ENCODE data around the gene KLHL10. TPM values are rescaled to one million over a fixed set of nuclear protein-coding genes. Genes with fewer than 3 reads are reported as not detected.
A peak's percentile ranks its signal among the peaks of the same experiment; 100 is the strongest.

The KLHL10 gene
- total and polyA plus RNA-seq, 9 donors, result 0.13 to 0.60 (median 0.23) TPM

DNA sequence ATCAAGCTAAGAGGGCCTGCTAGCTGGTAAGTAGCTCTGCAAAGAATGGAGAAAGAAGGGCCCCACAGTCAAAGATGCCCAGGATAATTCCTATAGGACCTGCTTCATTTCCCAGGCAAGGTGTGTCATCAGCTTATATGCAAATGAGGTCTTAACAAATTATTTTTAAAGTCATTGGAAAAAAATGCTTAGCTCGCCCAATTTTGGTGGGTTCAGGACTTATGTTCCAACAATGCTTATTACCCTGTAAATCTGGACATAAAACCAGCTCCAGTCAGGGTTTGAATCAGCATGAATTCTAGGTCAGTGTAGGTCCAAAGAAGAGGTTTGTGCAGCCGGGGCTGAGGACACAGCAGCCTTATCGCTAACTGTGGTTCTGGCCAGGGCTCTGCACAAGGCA, 55.8 kb downstream of the KLHL10 start:
- intact Hi-C loops (cut with DNase I), result no loop called here
- no peak overlapping the region for H3K27ac ChIP-seq
- no peaks in the 10 kb centered on the region for H3K9me3 ChIP-seq
- TF ChIP-seq EP300 (IDR thresholded peaks at IDR 0.05) (no peak), POLR2A (IDR thresholded peaks at IDR 0.05) (no peak)
- no peaks in the 10 kb centered on the region for H3K36me3 ChIP-seq
- DNase-seq, result no peak
- H3K4me3 ChIP-seq, result no peak overlapping the region
- 88 to 98% (median 90%) methylated on average over 3 of the region's 3 CpGs for WGBS, 3 donors
- H3K27me3 ChIP-seq, result no peaks in the 10 kb centered on the region
- H3K4me1 ChIP-seq (ENCODE audit: insufficient read depth), result peaks cover 3% of the 10 kb centered on the region

DNA sequence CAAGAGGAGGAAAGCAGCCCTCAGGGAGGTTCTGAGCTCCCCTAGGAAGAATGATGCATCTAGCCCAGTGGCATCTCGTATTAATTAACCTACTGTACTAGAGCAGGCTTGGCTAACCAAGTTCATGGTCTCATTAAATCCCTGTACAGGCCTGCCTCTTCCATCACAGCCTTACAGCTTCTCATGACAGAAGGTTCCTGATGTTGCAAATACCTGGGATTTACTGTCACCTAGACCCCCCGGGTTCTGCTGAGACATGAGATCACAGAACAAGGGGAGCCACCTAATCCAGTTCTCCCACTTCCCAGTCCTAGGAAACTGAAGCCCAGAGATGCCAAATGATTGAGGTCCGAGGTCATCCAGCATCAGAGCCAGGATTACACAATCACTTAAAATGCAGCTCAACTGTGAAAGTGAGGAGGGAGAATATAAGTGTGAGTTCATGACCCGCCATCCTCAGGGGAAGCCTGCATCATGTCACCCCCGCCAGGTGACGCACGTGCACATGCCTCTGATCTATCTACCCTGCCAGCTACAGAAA, 57.2 kb downstream of the KLHL10 start:
- no peak overlapping the region for H3K27ac ChIP-seq
- no peaks in the 10 kb centered on the region for H3K36me3 ChIP-seq
- WGBS, 3 donors, result 41 to 54% (median 50%) methylated on average over 7 of the region's 7 CpGs
- TF ChIP-seq, protein P1, sequence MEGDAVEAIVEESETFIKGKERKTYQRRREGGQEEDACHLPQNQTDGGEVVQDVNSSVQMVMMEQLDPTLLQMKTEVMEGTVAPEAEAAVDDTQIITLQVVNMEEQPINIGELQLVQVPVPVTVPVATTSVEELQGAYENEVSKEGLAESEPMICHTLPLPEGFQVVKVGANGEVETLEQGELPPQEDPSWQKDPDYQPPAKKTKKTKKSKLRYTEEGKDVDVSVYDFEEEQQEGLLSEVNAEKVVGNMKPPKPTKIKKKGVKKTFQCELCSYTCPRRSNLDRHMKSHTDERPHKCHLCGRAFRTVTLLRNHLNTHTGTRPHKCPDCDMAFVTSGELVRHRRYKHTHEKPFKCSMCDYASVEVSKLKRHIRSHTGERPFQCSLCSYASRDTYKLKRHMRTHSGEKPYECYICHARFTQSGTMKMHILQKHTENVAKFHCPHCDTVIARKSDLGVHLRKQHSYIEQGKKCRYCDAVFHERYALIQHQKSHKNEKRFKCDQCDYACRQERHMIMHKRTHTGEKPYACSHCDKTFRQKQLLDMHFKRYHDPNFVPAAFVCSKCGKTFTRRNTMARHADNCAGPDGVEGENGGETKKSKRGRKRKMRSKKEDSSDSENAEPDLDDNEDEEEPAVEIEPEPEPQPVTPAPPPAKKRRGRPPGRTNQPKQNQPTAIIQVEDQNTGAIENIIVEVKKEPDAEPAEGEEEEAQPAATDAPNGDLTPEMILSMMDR (IDR thresholded peaks at IDR 0.05), result no peak
- TF ChIP-seq EP300 (IDR thresholded peaks at IDR 0.05) (no peak), POLR2A (IDR thresholded peaks at IDR 0.05) (no peak)
- peaks cover 3% of the 10 kb centered on the region for H3K4me1 ChIP-seq (ENCODE audit: insufficient read depth)
- H3K4me3 ChIP-seq, result no peak overlapping the region
- no peaks in the 10 kb centered on the region for H3K9me3 ChIP-seq
- DNase-seq, result peak in 3 of 5 donors; percentile 21 to 44 (median 43)
- intact Hi-C loops (cut with DNase I), result no loop called here
- H3K27me3 ChIP-seq, result no peaks in the 10 kb centered on the region

DNA sequence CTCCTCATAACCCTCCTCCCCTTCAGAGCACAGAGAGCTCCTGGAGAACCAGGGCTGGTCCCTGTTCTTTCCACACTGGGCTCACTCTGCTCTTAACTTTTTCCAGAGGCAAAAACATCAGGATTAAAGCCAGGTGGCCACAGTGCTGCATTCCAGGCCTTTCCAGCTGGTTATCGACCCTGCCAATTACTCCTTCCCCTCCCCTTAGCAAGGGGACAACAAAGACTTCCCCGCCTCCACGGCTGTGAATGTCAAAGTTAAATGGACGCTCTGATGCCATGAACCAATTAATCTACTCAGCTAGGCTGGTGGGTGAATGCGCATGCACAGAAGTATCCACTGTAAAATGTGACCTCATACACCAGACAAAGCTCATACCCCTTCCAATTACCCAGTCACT, 58.0 kb downstream of the KLHL10 start:
- Histone ChIP-seq H3K4me3 (no peak overlapping the region), H3K9me3 (no peaks in the 10 kb centered on the region), H3K36me3 (no peaks in the 10 kb centered on the region), H3K4me1 (ENCODE audit: insufficient read depth) (peaks cover 3% of the 10 kb centered on the region), H3K27ac (no peak overlapping the region), H3K27me3 (no peaks in the 10 kb centered on the region)
- peak; percentile 41 to 62 (median 52) for DNase-seq
- TF ChIP-seq POLR2A (IDR thresholded peaks at IDR 0.05) (no peak), EP300 (IDR thresholded peaks at IDR 0.05) (no peak)
- TF ChIP-seq, protein P1 (IDR thresholded peaks at IDR 0.05), result no peak
- WGBS, 3 donors, result 10 to 27% (median 14%) methylated on average over 5 of the region's 5 CpGs
- intact Hi-C loops (cut with DNase I), result no loop called here

DNA sequence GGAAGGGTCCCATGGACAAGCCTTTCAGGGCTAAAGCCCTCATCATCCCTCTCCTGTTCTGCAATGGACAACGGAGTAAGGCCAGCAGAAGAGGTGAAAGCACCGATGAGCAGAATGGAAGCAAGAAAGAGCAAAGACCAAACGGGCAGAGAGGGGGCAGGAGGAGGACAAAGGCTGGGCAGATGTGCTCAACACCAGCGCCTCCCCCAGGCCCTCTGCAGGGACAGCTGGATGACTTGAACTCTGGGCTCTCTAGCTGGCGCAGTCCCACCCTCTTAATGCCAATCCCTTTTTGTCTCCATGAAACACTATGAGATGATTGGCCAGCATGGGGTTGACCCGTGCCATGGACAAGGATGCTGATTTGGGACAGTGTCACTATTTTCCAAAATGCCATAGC, 59.1 kb downstream of the KLHL10 start:
- intact Hi-C loops (cut with DNase I), result no loop called here
- WGBS, 3 donors, result 85 to 91% (median 85%) methylated on average over 6 of the region's 6 CpGs
- Histone ChIP-seq H3K9me3 (no peaks in the 10 kb centered on the region), H3K27me3 (no peaks in the 10 kb centered on the region), H3K4me3 (no peak overlapping the region), H3K36me3 (no peaks in the 10 kb centered on the region), H3K4me1 (ENCODE audit: insufficient read depth) (peaks cover 3% of the 10 kb centered on the region), H3K27ac (no peak overlapping the region)
- DNase-seq, result no peak
- no peak for TF ChIP-seq POLR2A (IDR thresholded peaks at IDR 0.05)
- no peak for TF ChIP-seq EP300 (IDR thresholded peaks at IDR 0.05)
- TF ChIP-seq, protein P1 (IDR thresholded peaks at IDR 0.05), result no peak

Small RNAs within 50 kb of the gene (small RNA-seq; reads per million reads assigned to genes)
- not detected for gene AC125257.2

Other genes starting within 250 kb of the KLHL10 start
- gene KRT16, start 225.1 kb upstream of the KLHL10 start, total RNA-seq, result 1 to 10 TPM in 1 of 7 donors, not detected in 6; 1.0 TPM
- gene KRT16, start 225.1 kb upstream of the KLHL10 start, polyA plus RNA-seq, result not detected
- 10 to 100 TPM in 2 of 7 donors, 1 to 10 TPM in 1, under 1 TPM in 2, not detected in 2; 0.42 to 17.8 (median 2.7) TPM for gene KRT17, start 213.2 kb upstream of the KLHL10 start, total RNA-seq
- under 1 TPM in 1 of 2 donors, not detected in 1; 0.29 TPM for gene KRT17, start 213.2 kb upstream of the KLHL10 start, polyA plus RNA-seq
- 1,000 to 10,000 TPM in 1 of 7 donors, 100 to 1,000 TPM in 6; 270 to 1,292 (median 813) TPM for gene EIF1, start 148.9 kb upstream of the KLHL10 start, total RNA-seq
- 1,000 to 10,000 TPM in 1 of 2 donors, 100 to 1,000 TPM in 1; 641 to 1,340 TPM for gene EIF1, start 148.9 kb upstream of the KLHL10 start, polyA plus RNA-seq
- not detected for gene GAST, start 125.5 kb upstream of the KLHL10 start, total RNA-seq
- not detected for gene GAST, start 125.5 kb upstream of the KLHL10 start, polyA plus RNA-seq
- 1 to 10 TPM in 2 of 7 donors, under 1 TPM in 5; 0.12 to 1.5 (median 0.56) TPM for gene HAP1, start 103.2 kb upstream of the KLHL10 start, total RNA-seq
- under 1 TPM; 0.17 to 0.85 TPM for gene HAP1, start 103.2 kb upstream of the KLHL10 start, polyA plus RNA-seq
- gene JUP, start 51.1 kb upstream of the KLHL10 start, total RNA-seq, result 100 to 1,000 TPM in 1 of 7 donors, 10 to 100 TPM in 6; 30.3 to 153 (median 52.6) TPM
- 10 to 100 TPM in 1 of 2 donors, 1 to 10 TPM in 1; 7.0 to 59.3 TPM for gene JUP, start 51.1 kb upstream of the KLHL10 start, polyA plus RNA-seq
- gene P3H4, start 25.9 kb upstream of the KLHL10 start, total RNA-seq, result 10 to 100 TPM; 13.2 to 22.1 (median 16.3) TPM
- 10 to 100 TPM in 1 of 2 donors, 1 to 10 TPM in 1; 7.7 to 10.6 TPM for gene P3H4, start 25.9 kb upstream of the KLHL10 start, polyA plus RNA-seq
- gene FKBP10, start 24.8 kb upstream of the KLHL10 start, total RNA-seq, result 100 to 1,000 TPM in 2 of 7 donors, 10 to 100 TPM in 5; 37.1 to 106 (median 82.5) TPM
- 10 to 100 TPM; 76.2 to 80.0 TPM for gene FKBP10, start 24.8 kb upstream of the KLHL10 start, polyA plus RNA-seq
- gene NT5C3B, start 1.6 kb upstream of the KLHL10 start, total RNA-seq, result 10 to 100 TPM; 34.5 to 65.4 (median 48.8) TPM
- gene NT5C3B, start 1.6 kb upstream of the KLHL10 start, polyA plus RNA-seq, result 100 to 1,000 TPM in 1 of 2 donors, 10 to 100 TPM in 1; 71.0 to 106 TPM
- gene KLHL11, start 27.6 kb downstream of the KLHL10 start, total RNA-seq, result 10 to 100 TPM; 18.9 to 30.5 (median 20.6) TPM
- 1 to 10 TPM; 2.7 to 3.9 TPM for gene KLHL11, start 27.6 kb downstream of the KLHL10 start, polyA plus RNA-seq
- gene ACLY, start 81.1 kb downstream of the KLHL10 start, total RNA-seq, result 100 to 1,000 TPM in 1 of 7 donors, 10 to 100 TPM in 6; 23.6 to 119 (median 53.4) TPM
- gene ACLY, start 81.1 kb downstream of the KLHL10 start, polyA plus RNA-seq, result 10 to 100 TPM; 26.9 to 69.4 TPM
- gene ODAD4, start 92.8 kb downstream of the KLHL10 start, total RNA-seq, result 10 to 100 TPM in 1 of 7 donors, 1 to 10 TPM in 6; 1.1 to 11.0 (median 2.4) TPM
- gene ODAD4, start 92.8 kb downstream of the KLHL10 start, polyA plus RNA-seq, result 1 to 10 TPM; 1.7 to 2.1 TPM
- gene CNP, start 129.0 kb downstream of the KLHL10 start, total RNA-seq, result 10 to 100 TPM; 30.5 to 88.9 (median 77.5) TPM
- 10 to 100 TPM; 30.7 to 47.0 TPM for gene CNP, start 129.0 kb downstream of the KLHL10 start, polyA plus RNA-seq
- gene DNAJC7, start 179.6 kb downstream of the KLHL10 start, total RNA-seq, result 10 to 100 TPM; 37.7 to 92.4 (median 70.1) TPM
- gene DNAJC7, start 179.6 kb downstream of the KLHL10 start, polyA plus RNA-seq, result 100 to 1,000 TPM in 1 of 2 donors, 10 to 100 TPM in 1; 61.1 to 102 TPM
- 10 to 100 TPM; 11.8 to 27.6 (median 22.2) TPM for gene NKIRAS2, start 182.3 kb downstream of the KLHL10 start, total RNA-seq
- gene NKIRAS2, start 182.3 kb downstream of the KLHL10 start, polyA plus RNA-seq, result 10 to 100 TPM; 23.9 to 25.4 TPM
- 1 to 10 TPM; 1.7 to 3.9 (median 2.5) TPM for gene C17orf113, start 212.8 kb downstream of the KLHL10 start, total RNA-seq
- 1 to 10 TPM in 1 of 2 donors, under 1 TPM in 1; 0.67 to 2.5 TPM for gene C17orf113, start 212.8 kb downstream of the KLHL10 start, polyA plus RNA-seq

Measured in ovary (tissue), 9 donors.